Glomerular endothelial cell (primary cell): ENCODE measurements around the gene UMODL1. TPM values are rescaled to one million over a fixed set of nuclear protein-coding genes. Genes with fewer than 3 reads are reported as not detected.

ENCODE experiments used
- DNase-seq: peaks from one replicate; pipeline ENCODE4 v3.0.0-alpha.2; 2011; ENCODE audit warnings: low read depth, low spot score; ENCODE audit errors: extremely low read depth
- total RNA-seq: library from RNA; depleted of rRNA; stranded (reverse); fragments of >200 nt; gene quantifications from 2 replicates; pipeline ENCODE4 v1.2.3, GENCODE V29; 2015

The UMODL1 gene
- total RNA-seq, 1 donor from 2014 or later, result not detected

GRCh38 chr21:42146273-42146805 lies 75.2 kb downstream of the UMODL1 start:
- DNase-seq, result no peak

DNA sequence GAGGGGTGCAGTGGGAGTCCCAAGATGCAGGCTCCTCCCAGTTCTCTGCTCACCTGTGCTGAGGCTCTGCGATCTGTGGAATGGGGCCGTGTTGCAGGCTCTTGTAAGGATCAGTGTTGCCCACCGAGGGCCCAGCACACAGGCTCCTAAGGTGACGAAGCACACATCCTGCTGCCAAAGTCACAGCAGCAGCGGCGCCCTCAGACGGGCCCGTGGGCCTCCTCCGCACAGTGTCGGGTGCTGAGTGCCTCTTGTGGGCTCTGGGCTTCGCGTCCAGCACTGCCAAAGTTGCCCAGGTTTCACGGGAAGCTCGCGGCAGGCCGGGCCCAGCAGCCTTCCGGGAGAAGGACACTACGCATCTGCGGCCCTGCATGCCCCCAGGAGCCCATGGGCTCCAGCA lies 75.7 kb downstream of the UMODL1 start:
- DNase-seq, result no peak

DNA sequence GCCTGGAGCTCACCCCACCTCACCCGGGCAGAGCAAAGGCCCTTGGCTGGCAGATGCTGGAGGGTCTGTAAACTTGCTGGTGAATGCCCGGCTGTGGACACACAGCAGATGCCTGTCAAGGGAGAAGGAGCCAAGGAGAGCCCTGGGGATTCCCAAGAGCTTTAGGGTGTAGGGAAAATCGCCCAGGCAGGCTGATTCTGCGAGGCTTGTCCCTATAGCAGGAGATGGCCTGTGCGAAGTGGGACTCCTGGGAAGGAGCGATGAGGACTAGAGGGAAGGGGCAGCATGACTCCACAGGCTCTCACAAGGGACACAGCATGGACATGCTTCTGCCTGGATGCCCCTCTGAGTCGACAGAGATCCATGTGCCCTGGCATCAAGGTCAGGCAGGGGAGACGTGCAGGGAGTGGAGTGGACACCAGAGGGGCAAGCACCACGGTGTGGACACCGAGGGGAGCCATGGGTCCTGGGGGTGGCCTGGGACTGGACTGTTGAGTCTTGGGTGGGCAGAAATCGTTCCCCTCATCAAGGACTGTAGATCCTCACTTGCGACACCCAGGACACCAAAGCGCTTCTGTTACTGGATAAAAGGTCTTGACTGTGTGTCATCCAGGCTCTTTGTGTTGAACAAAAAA lies 76.4 kb downstream of the UMODL1 start:
- DNase-seq, result no peak

DNA sequence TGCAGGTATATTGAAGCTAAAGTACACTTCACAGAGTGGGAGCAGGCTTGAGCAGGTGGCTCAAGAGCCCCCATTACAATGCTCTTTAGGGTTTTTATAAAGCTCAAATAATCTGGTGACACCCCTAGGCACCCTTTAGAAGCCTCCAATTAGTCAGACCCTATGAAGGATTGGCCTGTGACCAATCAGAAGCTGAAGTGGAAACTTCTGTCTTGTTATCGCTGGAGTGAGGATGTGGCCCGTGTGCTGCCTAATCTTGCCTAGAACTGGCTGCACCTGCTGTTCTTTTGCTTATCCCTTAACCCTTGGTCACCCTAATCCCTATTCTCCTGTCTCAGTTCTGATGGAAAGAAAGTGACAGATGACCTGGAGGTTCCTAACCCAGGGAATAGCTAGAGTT lies 77.0 kb downstream of the UMODL1 start:
- no peak for DNase-seq

GRCh38 chr21:42148584-42148983 lies 77.5 kb downstream of the UMODL1 start:
- DNase-seq, result no peak

- no peak for DNase-seq
Measured at GRCh38 chr21:42149656-42150473, 78.7 kb downstream of the UMODL1 start.

GRCh38 chr21:42150474-42151085 lies 79.5 kb downstream of the UMODL1 start:
- DNase-seq, result no peak

DNA sequence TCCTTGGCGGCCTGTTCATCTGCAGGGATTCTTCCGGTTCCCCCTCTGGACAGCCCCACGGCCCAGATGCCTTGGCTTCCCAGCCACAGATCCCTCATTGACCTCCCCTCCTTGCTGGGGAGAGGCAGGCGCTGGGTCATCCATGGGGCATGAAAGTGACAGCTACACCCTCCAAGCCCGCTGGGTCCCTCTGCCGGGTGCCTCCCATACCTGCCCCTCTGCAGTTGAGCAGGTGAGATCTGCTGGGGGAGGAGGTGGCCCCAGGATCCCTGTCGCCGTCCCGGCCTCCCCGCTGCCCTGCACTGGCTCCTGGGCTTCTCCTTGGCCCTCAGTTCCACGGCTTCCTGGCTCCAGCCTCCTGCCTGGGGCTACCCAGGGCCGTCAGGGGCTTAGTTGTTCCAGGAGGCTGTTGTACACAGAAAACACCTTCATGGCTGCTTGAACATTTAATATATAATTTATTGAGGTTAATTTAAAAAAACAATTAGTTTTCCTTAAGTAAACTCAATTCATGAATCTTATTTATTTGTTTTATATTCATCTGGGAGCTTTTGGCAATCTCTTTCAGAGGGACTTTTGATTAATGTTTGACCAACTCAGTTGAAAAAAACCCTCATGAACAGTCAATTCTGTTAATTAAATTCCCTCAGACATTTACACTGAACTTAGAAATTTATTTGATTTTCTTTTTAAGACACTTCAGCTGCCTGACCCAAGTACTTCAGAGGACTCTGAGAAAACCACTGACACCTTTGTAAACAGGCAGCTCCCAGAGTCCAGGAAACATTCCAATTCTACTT lies 80.2 kb downstream of the UMODL1 start:
- DNase-seq, result no peak

- no peak for DNase-seq
Measured at GRCh38 chr21:42151948-42152220, 80.8 kb downstream of the UMODL1 start.

DNA sequence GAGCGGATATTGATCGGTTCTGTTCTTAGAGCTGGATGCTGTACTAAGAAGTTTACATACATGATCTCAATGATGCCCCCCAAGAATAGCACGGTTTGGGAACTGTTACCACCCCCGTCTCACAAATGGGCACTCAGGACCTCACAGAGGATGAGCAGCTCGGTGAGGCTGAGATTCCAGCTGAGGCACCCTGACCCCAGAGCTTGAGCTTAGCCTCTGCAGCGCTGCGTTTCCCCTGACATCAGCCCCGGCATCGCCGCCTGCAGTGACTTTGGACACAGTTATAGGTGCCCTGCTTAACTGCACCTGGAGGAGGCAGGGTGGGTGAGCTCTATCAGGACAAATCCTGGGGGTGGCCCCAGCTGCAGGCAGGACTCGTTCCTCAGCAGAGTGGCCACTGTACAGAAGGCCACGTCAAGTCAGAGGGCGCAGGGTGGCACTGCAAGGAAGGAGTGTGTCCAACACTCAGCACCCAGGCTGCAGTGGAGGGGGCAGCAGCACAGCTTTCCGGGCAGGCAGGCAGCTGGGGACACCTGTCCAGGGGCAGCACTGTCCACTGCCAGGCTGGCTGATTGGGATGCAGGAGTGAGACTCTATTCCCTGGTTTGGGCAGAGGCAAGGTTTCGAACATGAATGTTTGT lies 82.0 kb downstream of the UMODL1 start:
- no peak for DNase-seq

DNA sequence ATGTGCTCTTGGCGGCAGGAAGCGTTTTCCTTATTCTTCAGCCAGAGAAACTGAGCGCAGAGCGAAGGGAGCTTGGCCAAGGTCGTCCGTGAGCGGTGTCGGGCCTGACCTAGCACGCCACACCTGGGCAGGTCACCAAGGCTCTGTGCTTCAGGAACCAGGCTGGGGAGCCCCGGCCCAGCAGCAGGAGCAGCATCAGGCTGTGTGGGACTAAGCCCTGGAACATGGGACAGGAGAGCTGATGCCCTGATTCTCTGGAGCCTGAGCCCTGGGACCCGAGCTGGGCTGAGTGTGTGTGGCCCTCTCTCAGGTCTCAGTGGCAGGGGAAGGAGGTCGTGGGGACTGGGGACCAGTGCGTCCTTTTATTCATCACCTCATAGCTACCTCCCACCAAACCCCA lies 82.6 kb downstream of the UMODL1 start:
- DNase-seq, result no peak

- no peak for DNase-seq
Measured at GRCh38 chr21:42154237-42155044, 83.3 kb downstream of the UMODL1 start.

GRCh38 chr21:42155045-42155855 lies 84.1 kb downstream of the UMODL1 start:
- DNase-seq, result no peak

GRCh38 chr21:42156690-42157605 lies 85.8 kb downstream of the UMODL1 start:
- no peak for DNase-seq

DNA sequence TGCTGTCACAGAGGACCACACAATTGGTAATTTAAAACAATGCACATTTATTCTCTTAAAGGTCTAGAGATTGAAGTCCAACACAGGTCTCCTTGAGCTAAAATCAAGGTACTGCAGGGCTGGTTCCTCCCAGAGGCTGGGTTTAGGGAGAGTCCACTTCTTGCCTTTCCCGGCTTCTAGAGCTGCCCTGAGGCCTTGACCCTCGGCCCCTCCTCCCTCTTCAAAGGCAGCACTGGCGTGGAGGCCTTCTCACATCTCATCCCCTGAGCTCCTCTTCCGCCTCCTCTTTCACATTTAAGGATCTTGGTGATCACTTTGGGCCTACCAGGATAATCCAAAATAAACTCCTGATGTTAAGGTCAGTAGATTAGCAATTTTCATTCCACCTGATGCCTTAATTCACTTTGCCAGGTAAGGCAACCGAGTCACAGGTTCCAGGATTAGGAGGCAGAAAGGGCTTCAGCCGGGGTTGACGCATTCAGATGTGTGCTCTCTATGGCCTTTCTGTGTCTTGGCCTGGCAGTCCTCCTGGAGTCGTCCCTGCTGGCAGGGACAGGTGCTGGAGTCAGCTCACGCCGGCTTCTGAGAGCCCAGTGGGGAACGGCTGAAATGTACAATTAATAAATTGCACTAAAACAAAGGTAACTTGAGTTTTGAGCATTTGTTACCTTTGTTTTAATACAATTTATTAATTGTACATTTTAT lies 86.6 kb downstream of the UMODL1 start:
- DNase-seq, result no peak

GRCh38 chr21:42158846-42159245 lies 87.7 kb downstream of the UMODL1 start:
- no peak for DNase-seq

- no peak for DNase-seq
Measured at GRCh38 chr21:42159560-42160110, 88.5 kb downstream of the UMODL1 start.
